H9 (cell line): ENCODE results near the gene OR10H5. TPM values are rescaled to one million over a fixed set of nuclear protein-coding genes. Genes with fewer than 3 reads are reported as not detected.

ENCODE experiments used
- DNase-seq: peaks from one replicate; pipeline ENCODE4 v3.0.0-alpha.2; 2017
- H2AFZ ChIP-seq: one replicate; pipeline ENCODE4 v1.6.1; 2013; ENCODE audit warnings: mild to moderate bottlenecking, low read length, control low read depth, moderate library complexity
- H2AK5ac ChIP-seq: 2 replicates; pipeline ENCODE4 v1.6.1; 2013; ENCODE audit warnings: low read length, control low read depth, mixed read lengths; ENCODE audit not compliant: insufficient read length
- H2BK120ac ChIP-seq: one replicate; pipeline ENCODE4 v1.6.1; 2013; ENCODE audit warnings: low read depth, mild to moderate bottlenecking, low read length, control low read depth, inconsistent platforms; ENCODE audit not compliant: poor library complexity, severe bottlenecking
- H2BK12ac ChIP-seq: 2 replicates; pipeline ENCODE4 v1.6.1; 2013; ENCODE audit warnings: low read length, control low read depth, mixed read lengths, low read depth; ENCODE audit not compliant: insufficient read length
- H2BK15ac ChIP-seq: 2 replicates; pipeline ENCODE4 v1.6.1; 2013; ENCODE audit warnings: low read depth, low read length, control low read depth
- H2BK20ac ChIP-seq: one replicate; pipeline ENCODE4 v1.6.1; 2013; ENCODE audit warnings: low read depth, mild to moderate bottlenecking, low read length, control low read depth, inconsistent platforms; ENCODE audit not compliant: poor library complexity, severe bottlenecking
- H2BK5ac ChIP-seq: 2 replicates; pipeline ENCODE4 v1.6.1; 2013; ENCODE audit warnings: low read length, control low read depth, mixed read lengths; ENCODE audit not compliant: insufficient read length
- H3K14ac ChIP-seq: 2 replicates; pipeline ENCODE4 v1.6.1; 2013; ENCODE audit warnings: low read length, control low read depth; ENCODE audit not compliant: insufficient read depth
- H3K18ac ChIP-seq: 2 replicates; pipeline ENCODE4 v1.6.1; 2013; ENCODE audit warnings: low read depth, mild to moderate bottlenecking, mixed read lengths, low read length, control low read depth; ENCODE audit not compliant: insufficient read length
- H3K23ac ChIP-seq: 2 replicates; pipeline ENCODE4 v1.6.1; 2013; ENCODE audit warnings: low read length, control low read depth, mixed read lengths, low read depth; ENCODE audit not compliant: insufficient read length
- H3K23me2 ChIP-seq: 2 replicates; pipeline ENCODE4 v1.6.1; 2013; ENCODE audit warnings: low read depth, mild to moderate bottlenecking, mixed read lengths, low read length, control low read depth; ENCODE audit not compliant: insufficient read length, poor library complexity, severe bottlenecking
- H3K27ac ChIP-seq: 2 replicates; pipeline ENCODE4 v1.5.1; 2013; ENCODE audit warnings: low read length, control low read depth, mixed read lengths, low read depth; ENCODE audit not compliant: insufficient read length
- H3K27me3 ChIP-seq: 2 replicates; pipeline ENCODE4 v1.6.1; 2013; ENCODE audit warnings: low read length, control low read depth, inconsistent platforms; ENCODE audit not compliant: insufficient read depth
- H3K4ac ChIP-seq: 2 replicates; pipeline ENCODE4 v1.6.1; 2013; ENCODE audit warnings: low read depth, mild to moderate bottlenecking, control low read depth, inconsistent platforms, low read length, moderate library complexity
- H3K4me1 ChIP-seq: 2 replicates; pipeline ENCODE4 v1.6.1; 2013; ENCODE audit warnings: low read length, control low read depth, inconsistent platforms; ENCODE audit not compliant: insufficient read depth
- H3K4me2 ChIP-seq: 2 replicates; pipeline ENCODE4 v1.6.1; 2013; ENCODE audit warnings: low read length, control low read depth, mixed read lengths; ENCODE audit not compliant: insufficient read length, insufficient read depth
- H3K56ac ChIP-seq: 2 replicates; pipeline ENCODE4 v1.6.1; 2013; ENCODE audit warnings: low read depth, mild to moderate bottlenecking, mixed read lengths, low read length, control low read depth; ENCODE audit not compliant: insufficient read length
- H3K79me1 ChIP-seq: 2 replicates; pipeline ENCODE4 v1.6.1; 2013; ENCODE audit warnings: low read depth, mild to moderate bottlenecking, moderate library complexity, low read length, control low read depth, inconsistent platforms; ENCODE audit not compliant: insufficient read depth, poor library complexity, severe bottlenecking
- H3K79me2 ChIP-seq: 2 replicates; pipeline ENCODE4 v1.6.1; 2013; ENCODE audit warnings: low read length, control low read depth, inconsistent platforms; ENCODE audit not compliant: insufficient read depth
- H3K9ac ChIP-seq: 2 replicates; pipeline ENCODE4 v1.6.1; 2013; ENCODE audit warnings: low read length, control low read depth, mixed read lengths; ENCODE audit not compliant: insufficient read length; ENCODE audit errors: extremely low read depth
- H3K9me3 ChIP-seq: one replicate; pipeline ENCODE4 v1.6.1; 2013; ENCODE audit warnings: low read depth, low read length, inconsistent platforms; ENCODE audit not compliant: control insufficient read depth
- H3T11ph ChIP-seq: one replicate; pipeline ENCODE4 v1.6.1; 2013; ENCODE audit warnings: mild to moderate bottlenecking, low read length, control low read depth, inconsistent platforms
- H4K20me1 ChIP-seq: one replicate; pipeline ENCODE4 v1.6.1; 2013; ENCODE audit not compliant: control insufficient read depth, insufficient read length, insufficient read depth
- H4K5ac ChIP-seq: 2 replicates; pipeline ENCODE4 v1.6.1; 2013; ENCODE audit warnings: low read depth, mild to moderate bottlenecking, mixed read lengths, low read length, control low read depth; ENCODE audit not compliant: insufficient read length
- H4K8ac ChIP-seq: replicated peaks from 2 replicates; pipeline ENCODE4 v1.6.1; 2013; ENCODE audit warnings: low read length, control low read depth, mixed read lengths, low read depth; ENCODE audit not compliant: insufficient read length
- H4K91ac ChIP-seq: 2 replicates; pipeline ENCODE4 v1.6.1; 2013; ENCODE audit warnings: low read depth, mild to moderate bottlenecking, moderate library complexity, mixed read lengths, low read length, control low read depth; ENCODE audit not compliant: insufficient read length
- H3K27ac Mint-ChIP-seq, 3 experiments: 2 replicates in 2 of 3; 3 replicates in 1 of 3; pipeline ENCODE4 v1.8.0; 2020 to 2021; ENCODE audit warnings: mixed read lengths in 3 of 3, mild to moderate bottlenecking in 1 of 3, moderate library complexity in 1 of 3
- H3K27me3 Mint-ChIP-seq: 2 replicates; pipeline ENCODE4 v1.8.0; 2021; ENCODE audit warnings: low read depth, mild to moderate bottlenecking, moderate library complexity, mixed read lengths
- H3K36me3 Mint-ChIP-seq, 3 experiments: 2 replicates in 2 of 3; 3 replicates in 1 of 3; pipeline ENCODE4 v1.8.0; 2020 to 2021; ENCODE audit warnings: low read depth in 3 of 3, mixed read lengths in 3 of 3; ENCODE audit not compliant: insufficient read depth in 1 of 3
- H3K4me1 Mint-ChIP-seq, 2 experiments: 2 replicates each; pipeline ENCODE4 v1.8.0; 2020; ENCODE audit warnings: mixed read lengths in 2 of 2
- H3K4me3 Mint-ChIP-seq, 2 experiments: 2 replicates in 1 of 2; 3 replicates in 1 of 2; pipeline ENCODE4 v1.8.0; 2020 to 2021; ENCODE audit warnings: mild to moderate bottlenecking in 2 of 2, mixed read lengths in 2 of 2, moderate library complexity in 1 of 2
- H3K9me3 Mint-ChIP-seq, 2 experiments: 2 replicates in 1 of 2; 3 replicates in 1 of 2; pipeline ENCODE4 v1.8.0; 2020; ENCODE audit warnings: mild to moderate bottlenecking in 2 of 2, mixed read lengths in 2 of 2, moderate library complexity in 1 of 2
- WGBS: extraction: QIAGEN DNeasy Blood & Tissue Kit; methylation state at CpG from one replicate; pipeline ENCODE4 v1.1.7; 2013; ENCODE audit warnings: missing lambda C conversion rate, low lambda C conversion rate, mixed read lengths; ENCODE audit not compliant: insufficient read length; ENCODE audit errors: extremely low coverage; 5-methylcytosine and 5-hydroxymethylcytosine counted together
- total RNA-seq: library from RNA; stranded (reverse); gene quantifications from 2 replicates; pipeline ENCODE4 v1.2.1, GENCODE V29; 2021
- TF ChIP-seq, protein P1 (sequence below): fragments of 200-600 bp; sonication (generic); conservative IDR thresholded peaks from 3 replicates; pipeline ENCODE4 v1.8.0; 2021; ENCODE audit warnings: antibody characterized with exemption, mild to moderate bottlenecking

Gene OR10H5
- total RNA-seq, 1 experiment from 2014 or later: not detected

GRCh38 chr19:15829306-15829698 is 41.8 kb downstream of the OR10H5 start:
- H3K4me3 Mint-ChIP-seq: no peak overlapping the region

More at GRCh38 chr19:15829306-15829698, 41.8 kb downstream of the OR10H5 start:
- H3K23me2 ChIP-seq: no peaks in the 10 kb centered on the region
- Mint-ChIP-seq H3K36me3 (peaks cover 5 to 24% (median 18%) of the 10 kb centered on the region in 3 experiments; a peak in 6 of 7 replicates), H3K9me3 (peaks cover 37 to 62% of the 10 kb centered on the region in 2 experiments), H3K4me1 (no peaks in the 10 kb centered on the region), H3K27me3 (0 out of 2 replicates have a peak, but pooled peaks cover 2% of the 10 kb centered on the region), H3K27ac (no peak overlapping the region)
- no peak overlapping the region for H2BK5ac ChIP-seq
- H2AFZ ChIP-seq: no peak overlapping the region
- H2AK5ac ChIP-seq: no peak overlapping the region
- no peak overlapping the region for H3T11ph ChIP-seq
- H4K20me1 ChIP-seq: no peaks in the 10 kb centered on the region
- H3K9ac ChIP-seq: no peak overlapping the region
- no peak overlapping the region for H3K4ac ChIP-seq
- TF ChIP-seq, protein P1, sequence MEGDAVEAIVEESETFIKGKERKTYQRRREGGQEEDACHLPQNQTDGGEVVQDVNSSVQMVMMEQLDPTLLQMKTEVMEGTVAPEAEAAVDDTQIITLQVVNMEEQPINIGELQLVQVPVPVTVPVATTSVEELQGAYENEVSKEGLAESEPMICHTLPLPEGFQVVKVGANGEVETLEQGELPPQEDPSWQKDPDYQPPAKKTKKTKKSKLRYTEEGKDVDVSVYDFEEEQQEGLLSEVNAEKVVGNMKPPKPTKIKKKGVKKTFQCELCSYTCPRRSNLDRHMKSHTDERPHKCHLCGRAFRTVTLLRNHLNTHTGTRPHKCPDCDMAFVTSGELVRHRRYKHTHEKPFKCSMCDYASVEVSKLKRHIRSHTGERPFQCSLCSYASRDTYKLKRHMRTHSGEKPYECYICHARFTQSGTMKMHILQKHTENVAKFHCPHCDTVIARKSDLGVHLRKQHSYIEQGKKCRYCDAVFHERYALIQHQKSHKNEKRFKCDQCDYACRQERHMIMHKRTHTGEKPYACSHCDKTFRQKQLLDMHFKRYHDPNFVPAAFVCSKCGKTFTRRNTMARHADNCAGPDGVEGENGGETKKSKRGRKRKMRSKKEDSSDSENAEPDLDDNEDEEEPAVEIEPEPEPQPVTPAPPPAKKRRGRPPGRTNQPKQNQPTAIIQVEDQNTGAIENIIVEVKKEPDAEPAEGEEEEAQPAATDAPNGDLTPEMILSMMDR: no peak
- H3K23ac ChIP-seq: no peak overlapping the region
- no peaks in the 10 kb centered on the region for H3K27me3 ChIP-seq
- peaks cover 77% of the 10 kb centered on the region for H3K9me3 ChIP-seq
- no peaks in the 10 kb centered on the region for H3K79me1 ChIP-seq
- H3K56ac ChIP-seq: no peak overlapping the region
- H4K5ac ChIP-seq: no peak overlapping the region
- H3K4me2 ChIP-seq: no peak overlapping the region
- no peak overlapping the region for H3K14ac ChIP-seq
- no peak overlapping the region for H3K18ac ChIP-seq
- no peaks in the 10 kb centered on the region for H3K79me2 ChIP-seq
- H2BK20ac ChIP-seq: no peak overlapping the region
- H2BK12ac ChIP-seq: no peak overlapping the region
- H2BK15ac ChIP-seq: no peak overlapping the region
- no CpG with 5 or more reads among the region's 10 CpGs for WGBS
- no peak overlapping the region for H3K27ac ChIP-seq
- no peak overlapping the region for H4K8ac ChIP-seq
- no peaks in the 10 kb centered on the region for H3K4me1 ChIP-seq
- no peak overlapping the region for H2BK120ac ChIP-seq
- H4K91ac ChIP-seq: no peak overlapping the region
- DNase-seq: no peak
